Skeletal muscle tissue (tissue), 4 donors: ENCODE measurements around the gene LRRC8A. TPM values are rescaled to one million over a fixed set of nuclear protein-coding genes. Genes with fewer than 3 reads are reported as not detected.
"Not testable (repeated sequence)": the region's sequence is repeated elsewhere in the genome, so short reads cannot be mapped to it uniquely, and the experiment has no call there.

ENCODE experiments used
- H3K27ac ChIP-seq: one replicate; pipeline ENCODE4 v1.7.0; 2013; ENCODE audit warnings: mild to moderate bottlenecking, low read depth, low read length, inconsistent platforms
- H3K27me3 ChIP-seq, 3 donors: one replicate each; pipeline ENCODE4 v1.7.0; 2013; ENCODE audit warnings: low read length in 3 of 3; ENCODE audit not compliant: control insufficient read depth in 3 of 3, insufficient read depth in 3 of 3
- H3K36me3 ChIP-seq, 3 donors: one replicate each; pipeline ENCODE4 v1.7.0; 2013; ENCODE audit warnings: low read length in 3 of 3; ENCODE audit not compliant: control insufficient read depth in 3 of 3, insufficient read depth in 3 of 3
- H3K4me1 ChIP-seq, 3 donors: one replicate each; pipeline ENCODE4 v1.7.0; 2013; ENCODE audit warnings: low read length in 3 of 3, mild to moderate bottlenecking in 3 of 3; ENCODE audit not compliant: control insufficient read depth in 3 of 3, insufficient read depth in 3 of 3
- H3K4me3 ChIP-seq, 3 donors: one replicate each; pipeline ENCODE4 v1.7.0; 2013; ENCODE audit warnings: low read length in 3 of 3
- H3K9ac ChIP-seq, 3 donors: one replicate each; pipeline ENCODE4 v1.7.0; 2013; ENCODE audit warnings: low read length in 3 of 3, mild to moderate bottlenecking in 3 of 3, moderate library complexity in 2 of 3, low read depth in 1 of 3
- H3K9me3 ChIP-seq, 3 donors: one replicate each; pipeline ENCODE4 v1.7.0; 2013; ENCODE audit warnings: low read length in 3 of 3; ENCODE audit not compliant: control insufficient read depth in 3 of 3
- total RNA-seq: library from RNA; depleted of rRNA; stranded (reverse); fragments of >200 nt; gene quantifications from one replicate; pipeline ENCODE4 v1.2.3, GENCODE V29; 2014
- donor health status: Osteomylitis.

The LRRC8A gene
- total RNA-seq, 1 donor from 2014 or later: 9.9 TPM

GRCh38 chr9:128862401-128862851 is 19.5 kb upstream of the LRRC8A start:
- Histone ChIP-seq H3K36me3 (no peaks in the 10 kb centered on the region), H3K9ac (peak overlapping the region in 1 of 3 donors; percentile 50), H3K27me3 (no peaks in the 10 kb centered on the region), H3K27ac (no peak overlapping the region), H3K4me3 (no peak overlapping the region), H3K9me3 (no peaks in the 10 kb centered on the region), H3K4me1 (peaks cover 24 to 34% (median 24%) of the 10 kb centered on the region in 3 donors)

GRCh38 chr9:128863647-128864046 is 18.3 kb upstream of the LRRC8A start:
- H3K27me3 ChIP-seq: no peaks in the 10 kb centered on the region
- H3K27ac ChIP-seq: no peak overlapping the region
- no peaks in the 10 kb centered on the region for H3K9me3 ChIP-seq
- no peak overlapping the region for H3K4me3 ChIP-seq
- H3K4me1 ChIP-seq: peaks cover 24 to 34% (median 24%) of the 10 kb centered on the region in 3 donors
- no peaks in the 10 kb centered on the region for H3K36me3 ChIP-seq
- H3K9ac ChIP-seq: no peak overlapping the region

GRCh38 chr9:128870128-128870940 is 11.6 kb upstream of the LRRC8A start:
- H3K4me1 ChIP-seq: no peaks in the 10 kb centered on the region

GRCh38 chr9:128870941-128871265 is 11.0 kb upstream of the LRRC8A start:
- not testable (repeated sequence) for H3K27me3 ChIP-seq, H3K36me3 ChIP-seq, H3K4me1 ChIP-seq, H3K9me3 ChIP-seq, H3K27ac ChIP-seq, H3K9ac ChIP-seq, H3K4me3 ChIP-seq

More at GRCh38 chr9:128870128-128870940, 11.6 kb upstream of the LRRC8A start:
- Histone ChIP-seq H3K4me3 (no peak overlapping the region), H3K27me3 (no peaks in the 10 kb centered on the region), H3K9ac (no peak overlapping the region), H3K9me3 (no peaks in the 10 kb centered on the region), H3K36me3 (peaks cover 0 to 5% (median 2%) of the 10 kb centered on the region in 3 donors), H3K27ac (no peak overlapping the region)

- Histone ChIP-seq H3K9me3 (no peaks in the 10 kb centered on the region), H3K4me3 (no peak overlapping the region), H3K9ac (no peak overlapping the region), H3K27ac (no peak overlapping the region), H3K27me3 (no peaks in the 10 kb centered on the region), H3K4me1 (peaks cover 18 to 31% (median 19%) of the 10 kb centered on the region in 3 donors), H3K36me3 (no peaks in the 10 kb centered on the region)
Observed at GRCh38 chr9:128877852-128878251, 4.1 kb upstream of the LRRC8A start.

- H3K36me3 ChIP-seq: peaks cover 9 to 12% (median 10%) of the 10 kb centered on the region in 3 donors
- H3K9ac ChIP-seq: peak overlapping the region; percentile 79 to 95 (median 93)
- no peaks in the 10 kb centered on the region for H3K27me3 ChIP-seq
- peaks cover 33 to 60% (median 42%) of the 10 kb centered on the region in 3 donors for H3K4me1 ChIP-seq
- H3K4me3 ChIP-seq: peak overlapping the region; percentile 80 to 97 (median 95)
- H3K27ac ChIP-seq: peak overlapping the region; percentile 93
- no peaks in the 10 kb centered on the region for H3K9me3 ChIP-seq
Observed at GRCh38 chr9:128882677-128883603, 1.0 kb downstream of the LRRC8A start.

GRCh38 chr9:128884164-128884563 is 2.2 kb downstream of the LRRC8A start:
- no peak overlapping the region for H3K27ac ChIP-seq
- peak overlapping the region in 2 of 3 donors; percentile 8 to 15 for H3K9ac ChIP-seq
- H3K27me3 ChIP-seq: no peaks in the 10 kb centered on the region
- no peaks in the 10 kb centered on the region for H3K9me3 ChIP-seq
- H3K36me3 ChIP-seq: peaks cover 17 to 20% (median 18%) of the 10 kb centered on the region in 3 donors
- peak overlapping the region in 2 of 3 donors; percentile 7 to 45 for H3K4me3 ChIP-seq
- peaks cover 29 to 66% (median 46%) of the 10 kb centered on the region in 3 donors for H3K4me1 ChIP-seq

GRCh38 chr9:128885376-128885775 is 3.4 kb downstream of the LRRC8A start:
- no peak overlapping the region for H3K4me3 ChIP-seq
- peaks cover 23 to 57% (median 41%) of the 10 kb centered on the region in 3 donors for H3K4me1 ChIP-seq
- no peaks in the 10 kb centered on the region for H3K9me3 ChIP-seq
- peaks cover 18 to 20% (median 20%) of the 10 kb centered on the region in 3 donors for H3K36me3 ChIP-seq
- no peak overlapping the region for H3K27ac ChIP-seq
- no peaks in the 10 kb centered on the region for H3K27me3 ChIP-seq
- H3K9ac ChIP-seq: peak overlapping the region in 1 of 3 donors; percentile 25

GRCh38 chr9:128885798-128886197 is 3.9 kb downstream of the LRRC8A start:
- H3K27ac ChIP-seq: no peak overlapping the region
- H3K9me3 ChIP-seq: no peaks in the 10 kb centered on the region
- H3K36me3 ChIP-seq: peaks cover 18 to 20% (median 20%) of the 10 kb centered on the region in 3 donors
- peaks cover 20 to 53% (median 40%) of the 10 kb centered on the region in 3 donors for H3K4me1 ChIP-seq
- peak overlapping the region in 1 of 3 donors; percentile 20 for H3K9ac ChIP-seq
- no peaks in the 10 kb centered on the region for H3K27me3 ChIP-seq
- no peak overlapping the region for H3K4me3 ChIP-seq
